HepG2 (cell line): Measurements from ENCODE around the gene PCDHGA1. TPM values are rescaled to one million over a fixed set of nuclear protein-coding genes. Genes with fewer than 3 reads are reported as not detected.

Experiments
- ATAC-seq: fragments of 200-7000 bp; cut with Tn5 transposase; 3 replicates; pipeline ENCODE4 v1.9.1; 2020; ENCODE audit warnings: mild to moderate bottlenecking, moderate library complexity
- BruUV-seq: library from RNA; stranded (reverse); fragments of 400-500 nt; replicated peaks from 2 replicates; lab custom pipeline; 2021; lab: Mats Ljungman, UMichigan
- CTCF ChIA-PET: fragments of 300-600 bp; formaldehyde crosslinking; extraction: SDS; loops from one replicate; lab custom pipeline; 2021; ENCODE audit warnings: low total read pairs, inconsistent platforms, low intra/inter-chr PET ratio; lab: Yijun Ruan, JAX
- POLR2A ChIA-PET: fragments of 350-600 bp; sonication (Branson Sonifier 250); formaldehyde crosslinking; loops from one replicate; lab custom pipeline; 2020; ENCODE audit warnings: antibody characterized with exemption, inconsistent platforms; lab: Yijun Ruan, JAX
- DNase-seq: peaks from one replicate; pipeline ENCODE4 v3.0.0-alpha.2; 2015; ENCODE audit warnings: low spot score
- FAIRE-seq: peaks from 3 replicates; lab custom pipeline; 2011; peaks lifted over from hg19 to GRCh38; lab: Jason Lieb, UNC
- H2AFZ ChIP-seq: one replicate; pipeline ENCODE4 v1.6.1; 2011; ENCODE audit warnings: low read length, inconsistent platforms
- H3K27ac ChIP-seq: fragments of 300-600 bp; 3 replicates; pipeline ENCODE4 v1.8.0; 2011; ENCODE audit warnings: mixed run types, mild to moderate bottlenecking, mixed read lengths, low read length, inconsistent platforms; ENCODE audit not compliant: insufficient read depth; ENCODE audit errors: extremely low read length
- H3K27me3 ChIP-seq, 2 experiments: fragments of 200-600 bp in 1 of 2; 2 replicates in 1 of 2; 3 replicates in 1 of 2; pipeline versions ENCODE4 v1.6.0 to v1.8.0; 2011; ENCODE audit warnings: low read length in 2 of 2, mild to moderate bottlenecking in 2 of 2, moderate library complexity in 2 of 2, inconsistent platforms in 1 of 2; ENCODE audit not compliant: insufficient read depth in 2 of 2, control insufficient read depth in 1 of 2
- H3K36me3 ChIP-seq, 2 experiments: fragments of 200-600 bp in 1 of 2; replicated peaks in 1 of 2; 2 replicates in 1 of 2; 3 replicates in 1 of 2; pipeline versions ENCODE4 v1.5.1 to v1.8.0; 2011; ENCODE audit warnings: low read length in 2 of 2, inconsistent platforms in 1 of 2; ENCODE audit not compliant: insufficient read depth in 2 of 2, control insufficient read depth in 1 of 2
- H3K4me1 ChIP-seq: 2 replicates; pipeline ENCODE4 v1.5.1; 2012; ENCODE audit warnings: low read length, inconsistent platforms; ENCODE audit not compliant: insufficient read depth
- H3K4me2 ChIP-seq: 2 replicates; pipeline ENCODE4 v1.6.0; 2011; ENCODE audit warnings: low read depth, low read length, inconsistent platforms
- H3K4me3 ChIP-seq, 3 experiments: fragments of 200-600 bp in 1 of 3; sonication (generic), shearing (Covaris generic) in 1 of 3; replicated peaks in 1 of 3; 2 replicates each; pipeline ENCODE4 v1.5.1; 2011 to 2016; ENCODE audit warnings: low read length in 3 of 3, inconsistent platforms in 2 of 3, low read depth in 2 of 3, mild to moderate bottlenecking in 2 of 3, control low read depth in 1 of 3, mixed read lengths in 1 of 3; ENCODE audit not compliant: insufficient read depth in 1 of 3
- H3K79me2 ChIP-seq: one replicate; pipeline ENCODE4 v1.6.1; 2011; ENCODE audit warnings: low read length, inconsistent platforms; ENCODE audit not compliant: insufficient read depth
- H3K9ac ChIP-seq: 2 replicates; pipeline ENCODE4 v1.6.0; 2011; ENCODE audit warnings: mild to moderate bottlenecking, low read depth, low read length, inconsistent platforms; ENCODE audit not compliant: insufficient read depth
- H3K9me3 ChIP-seq: 2 replicates; pipeline ENCODE4 v1.5.1; 2012; ENCODE audit warnings: mild to moderate bottlenecking, low read length
- H4K20me1 ChIP-seq: 2 replicates; pipeline ENCODE4 v1.6.0; 2011; ENCODE audit warnings: inconsistent platforms, mild to moderate bottlenecking, low read length, moderate library complexity; ENCODE audit not compliant: insufficient read depth
- GTF3A ChIP-seq: sonication (generic); formaldehyde crosslinking; conservative IDR thresholded peaks from 2 replicates; pipeline ENCODE4 v1.4.0; 2020; ENCODE audit warnings: mild to moderate bottlenecking, missing genetic modification reagents
- HIVEP1 ChIP-seq: sonication (generic); formaldehyde crosslinking; IDR thresholded peaks from 2 replicates; pipeline ENCODE4 v1.4.0; 2020; ENCODE audit warnings: mild to moderate bottlenecking, missing genetic modification reagents
- HOXA3 ChIP-seq: sonication (generic); formaldehyde crosslinking; IDR thresholded peaks from 2 replicates; pipeline ENCODE4 v1.5.0; 2020; ENCODE audit warnings: missing genetic modification reagents
- IKZF1 ChIP-seq: fragments of 450-650 bp; IDR thresholded peaks from 2 replicates; pipeline ENCODE4 v1.7.1; 2016
- MEF2D ChIP-seq: sonication (generic); formaldehyde crosslinking; IDR thresholded peaks from 2 replicates; pipeline ENCODE4 v1.5.1; 2020; ENCODE audit warnings: mild to moderate bottlenecking, missing genetic modification reagents
- PHF21A ChIP-seq: sonication (generic); formaldehyde crosslinking; IDR thresholded peaks from 2 replicates; pipeline ENCODE4 v1.5.0; 2020; ENCODE audit warnings: mild to moderate bottlenecking, missing genetic modification reagents
- RAD21 ChIP-seq: fragments of 450-650 bp; formaldehyde crosslinking; IDR thresholded peaks from 2 replicates; pipeline ENCODE4 v1.5.0; 2020; ENCODE audit warnings: mild to moderate bottlenecking
- YY1 ChIP-seq: IDR thresholded peaks from 2 replicates; pipeline ENCODE4 v1.6.1; 2011; ENCODE audit warnings: low read length, low read depth, moderate library complexity, mild to moderate bottlenecking; ENCODE audit not compliant: insufficient read depth, insufficient replicate concordance
- WGBS: methylation state at CpG from one replicate; pipeline ENCODE4 v1.1.6; 2017; ENCODE audit warnings: low lambda C conversion rate; 5-methylcytosine and 5-hydroxymethylcytosine counted together
- in situ Hi-C: cut with HindIII; loops from 2 replicates; pipeline ENCODE4 v1.10.0; 2017; ENCODE audit warnings: low pct_unique_long_range_greater_than_20kb; ENCODE audit not compliant: extremely low pct_ligation_motif_present
- intact Hi-C: fragments of 100-400 bp; cut with micrococcal nuclease; formaldehyde crosslinking; loops from one replicate; pipeline ENCODE4 v1.10.0; 2022; ENCODE audit not compliant: unreplicated experiment
- polyA plus RNA-seq, 8 experiments: library from polyadenylated mRNA; depleted of rRNA in 3 of 8; stranded (reverse) in 7 of 8; unstranded in 1 of 8; fragments of >200 nt; fragmentation: Illumina TruSeq in 4 of 8; extraction: Trizol in 4 of 8; gene quantifications; 2 replicates each; pipeline versions ENCODE4 v1.2.1 to v1.2.3, GENCODE V29; 2011 to 2016; ENCODE audit warnings: low read depth in 4 of 8, missing spikeins in 1 of 8, mixed read lengths in 1 of 8; ENCODE audit not compliant: insufficient read depth in 1 of 8
- total RNA-seq, 5 experiments: library from RNA; depleted of rRNA; stranded (reverse); fragments of >200 nt; fragmentation: Illumina TruSeq; extraction: Trizol; gene quantifications; 2 replicates each; pipeline ENCODE4 v1.2.3, GENCODE V29; 2016; ENCODE audit warnings: low read depth in 1 of 5
- TF ChIP-seq, protein P1 (sequence below), 2 experiments: sonication (generic) in 1 of 2; formaldehyde crosslinking in 1 of 2; IDR thresholded peaks; 2 replicates each; pipeline versions ENCODE4 v1.6.1 to v1.9.0; 2014 to 2022; ENCODE audit warnings: antibody characterized with exemption in 1 of 2, borderline replicate concordance in 1 of 2, inconsistent platforms in 1 of 2, low read depth in 1 of 2, missing genetic modification reagents in 1 of 2
- TF ChIP-seq, protein P2 (sequence below): IDR thresholded peaks from 2 replicates; pipeline ENCODE4 v1.4.0; 2020; ENCODE audit warnings: mild to moderate bottlenecking, missing genetic modification reagents
- TF ChIP-seq, protein P3 (sequence below): sonication (generic); formaldehyde crosslinking; IDR thresholded peaks from 2 replicates; pipeline ENCODE4 v1.4.0; 2020; ENCODE audit warnings: mild to moderate bottlenecking, low read depth, missing genetic modification reagents

Gene PCDHGA1
- total and polyA plus RNA-seq, 2 of the 13 experiments (the other 11 are each of a cell fraction or from before 2014, with no cell fraction given): 0.31 to 0.40 TPM

- no peaks in the 10 kb centered on the region for H3K79me2 ChIP-seq
- WGBS: 73% methylated on average over 11 of the region's 11 CpGs
- peaks cover 6 to 34% of the 10 kb centered on the region in 2 experiments for H3K36me3 ChIP-seq
- no peaks in the 10 kb centered on the region for H3K9me3 ChIP-seq
- no TSS peak for BruUV-seq
- no peak overlapping the region for H3K4me2 ChIP-seq
- H3K27me3 ChIP-seq: no peaks in the 10 kb centered on the region
- DNase-seq (peak; percentile 50), FAIRE-seq (peak; percentile 80), ATAC-seq (peak; percentile 78)
- H4K20me1 ChIP-seq: no peaks in the 10 kb centered on the region
- no peak overlapping the region for H2AFZ ChIP-seq
- CTCF ChIA-PET: interaction anchor here (0.7 to 2.0 kb wide), 10 partner anchors 33 to 349 kb away, joined by 3 to 13 read pairs (median 4); partner anchors contain the start of genes PCDHB12, PCDHB14, PCDHGA1 and PCDHGA10
- POLR2A ChIA-PET: no interaction called here
- intact Hi-C loops: loop anchor here (1.0 kb wide), 1 partner anchor 140 kb away; the partner anchor contains the start of gene PCDHGB7
- no peaks in the 10 kb centered on the region for H3K4me1 ChIP-seq
- no peak overlapping the region for H3K4me3 ChIP-seq
- in situ Hi-C loops: loop anchor here (10.0 kb wide), 1 partner anchor 463 kb away; the partner anchor contains the start of gene PCDHB2
- H3K9ac ChIP-seq: no peak overlapping the region
- no peak overlapping the region for H3K27ac ChIP-seq
- TF ChIP-seq YY1: peak; percentile 90
- TF ChIP-seq GTF3A: no peak
- TF ChIP-seq, protein P1, sequence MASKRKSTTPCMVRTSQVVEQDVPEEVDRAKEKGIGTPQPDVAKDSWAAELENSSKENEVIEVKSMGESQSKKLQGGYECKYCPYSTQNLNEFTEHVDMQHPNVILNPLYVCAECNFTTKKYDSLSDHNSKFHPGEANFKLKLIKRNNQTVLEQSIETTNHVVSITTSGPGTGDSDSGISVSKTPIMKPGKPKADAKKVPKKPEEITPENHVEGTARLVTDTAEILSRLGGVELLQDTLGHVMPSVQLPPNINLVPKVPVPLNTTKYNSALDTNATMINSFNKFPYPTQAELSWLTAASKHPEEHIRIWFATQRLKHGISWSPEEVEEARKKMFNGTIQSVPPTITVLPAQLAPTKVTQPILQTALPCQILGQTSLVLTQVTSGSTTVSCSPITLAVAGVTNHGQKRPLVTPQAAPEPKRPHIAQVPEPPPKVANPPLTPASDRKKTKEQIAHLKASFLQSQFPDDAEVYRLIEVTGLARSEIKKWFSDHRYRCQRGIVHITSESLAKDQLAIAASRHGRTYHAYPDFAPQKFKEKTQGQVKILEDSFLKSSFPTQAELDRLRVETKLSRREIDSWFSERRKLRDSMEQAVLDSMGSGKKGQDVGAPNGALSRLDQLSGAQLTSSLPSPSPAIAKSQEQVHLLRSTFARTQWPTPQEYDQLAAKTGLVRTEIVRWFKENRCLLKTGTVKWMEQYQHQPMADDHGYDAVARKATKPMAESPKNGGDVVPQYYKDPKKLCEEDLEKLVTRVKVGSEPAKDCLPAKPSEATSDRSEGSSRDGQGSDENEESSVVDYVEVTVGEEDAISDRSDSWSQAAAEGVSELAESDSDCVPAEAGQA (IDR thresholded peaks at IDR 0.05; ENCODE audit: low read depth): peak; percentile 69; the same call in 1 of the 2 replicates
- TF ChIP-seq, protein P1 (CRISPR knock-in tag; IDR thresholded peaks at IDR 0.05; ENCODE audit: borderline replicate concordance): no peak
- TF ChIP-seq MEF2D (CRISPR knock-in tag): no peak
- TF ChIP-seq, protein P2, sequence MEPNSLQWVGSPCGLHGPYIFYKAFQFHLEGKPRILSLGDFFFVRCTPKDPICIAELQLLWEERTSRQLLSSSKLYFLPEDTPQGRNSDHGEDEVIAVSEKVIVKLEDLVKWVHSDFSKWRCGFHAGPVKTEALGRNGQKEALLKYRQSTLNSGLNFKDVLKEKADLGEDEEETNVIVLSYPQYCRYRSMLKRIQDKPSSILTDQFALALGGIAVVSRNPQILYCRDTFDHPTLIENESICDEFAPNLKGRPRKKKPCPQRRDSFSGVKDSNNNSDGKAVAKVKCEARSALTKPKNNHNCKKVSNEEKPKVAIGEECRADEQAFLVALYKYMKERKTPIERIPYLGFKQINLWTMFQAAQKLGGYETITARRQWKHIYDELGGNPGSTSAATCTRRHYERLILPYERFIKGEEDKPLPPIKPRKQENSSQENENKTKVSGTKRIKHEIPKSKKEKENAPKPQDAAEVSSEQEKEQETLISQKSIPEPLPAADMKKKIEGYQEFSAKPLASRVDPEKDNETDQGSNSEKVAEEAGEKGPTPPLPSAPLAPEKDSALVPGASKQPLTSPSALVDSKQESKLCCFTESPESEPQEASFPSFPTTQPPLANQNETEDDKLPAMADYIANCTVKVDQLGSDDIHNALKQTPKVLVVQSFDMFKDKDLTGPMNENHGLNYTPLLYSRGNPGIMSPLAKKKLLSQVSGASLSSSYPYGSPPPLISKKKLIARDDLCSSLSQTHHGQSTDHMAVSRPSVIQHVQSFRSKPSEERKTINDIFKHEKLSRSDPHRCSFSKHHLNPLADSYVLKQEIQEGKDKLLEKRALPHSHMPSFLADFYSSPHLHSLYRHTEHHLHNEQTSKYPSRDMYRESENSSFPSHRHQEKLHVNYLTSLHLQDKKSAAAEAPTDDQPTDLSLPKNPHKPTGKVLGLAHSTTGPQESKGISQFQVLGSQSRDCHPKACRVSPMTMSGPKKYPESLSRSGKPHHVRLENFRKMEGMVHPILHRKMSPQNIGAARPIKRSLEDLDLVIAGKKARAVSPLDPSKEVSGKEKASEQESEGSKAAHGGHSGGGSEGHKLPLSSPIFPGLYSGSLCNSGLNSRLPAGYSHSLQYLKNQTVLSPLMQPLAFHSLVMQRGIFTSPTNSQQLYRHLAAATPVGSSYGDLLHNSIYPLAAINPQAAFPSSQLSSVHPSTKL (CRISPR knock-in tag): 0 out of 2 replicates have a peak, but pooled peaks have one; percentile 25
- TF ChIP-seq RAD21 (CRISPR knock-in tag): peak; percentile 73
- no peak for TF ChIP-seq IKZF1
- TF ChIP-seq PHF21A (CRISPR knock-in tag): no peak
- no peak for TF ChIP-seq HIVEP1 (CRISPR knock-in tag)
- peak; percentile 75 for TF ChIP-seq HOXA3 (CRISPR knock-in tag)
- TF ChIP-seq, protein P3, sequence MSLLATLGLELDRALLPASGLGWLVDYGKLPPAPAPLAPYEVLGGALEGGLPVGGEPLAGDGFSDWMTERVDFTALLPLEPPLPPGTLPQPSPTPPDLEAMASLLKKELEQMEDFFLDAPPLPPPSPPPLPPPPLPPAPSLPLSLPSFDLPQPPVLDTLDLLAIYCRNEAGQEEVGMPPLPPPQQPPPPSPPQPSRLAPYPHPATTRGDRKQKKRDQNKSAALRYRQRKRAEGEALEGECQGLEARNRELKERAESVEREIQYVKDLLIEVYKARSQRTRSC (CRISPR knock-in tag): no peak
Observed at GRCh38 chr5:141557681-141558136, 227.4 kb downstream of the PCDHGA1 start.
